Keratinocyte (primary cell): Measurements from ENCODE around the gene NPC2. TPM values are rescaled to one million over a fixed set of nuclear protein-coding genes. Genes with fewer than 3 reads are reported as not detected.

ENCODE experiments used
- DNase-seq: peaks from one replicate; pipeline ENCODE4 v3.0.0-alpha.2; 2011; ENCODE audit warnings: low read depth, missing footprints, low spot score
- FAIRE-seq: peaks from 2 replicates; lab custom pipeline; 2011; peaks lifted over from hg19 to GRCh38; lab: Jason Lieb, UNC
- H2AFZ ChIP-seq: 2 replicates; pipeline ENCODE4 v1.6.0; 2012; ENCODE audit warnings: low read length, control low read depth, inconsistent platforms; ENCODE audit not compliant: control insufficient read depth
- H3K27ac ChIP-seq: 2 replicates; pipeline ENCODE4 v1.5.1; 2011; ENCODE audit warnings: low read length; ENCODE audit not compliant: control insufficient read depth, insufficient read depth
- H3K27me3 ChIP-seq: 3 replicates; pipeline ENCODE4 v1.6.0; 2011; ENCODE audit warnings: low read length; ENCODE audit not compliant: control insufficient read depth, insufficient read depth; ENCODE audit errors: extremely low read depth
- H3K36me3 ChIP-seq, 2 experiments: 2 replicates in 1 of 2; 3 replicates in 1 of 2; pipeline ENCODE4 v1.5.1; 2011; ENCODE audit warnings: low read length in 2 of 2, mild to moderate bottlenecking in 1 of 2; ENCODE audit not compliant: control insufficient read depth in 2 of 2, insufficient read depth in 2 of 2; ENCODE audit errors: extremely low read depth in 1 of 2
- H3K4me1 ChIP-seq: 3 replicates; pipeline ENCODE4 v1.5.1; 2011; ENCODE audit warnings: low read length; ENCODE audit not compliant: control insufficient read depth, insufficient read depth; ENCODE audit errors: extremely low read depth
- H3K4me2 ChIP-seq: 3 replicates; pipeline ENCODE4 v1.6.0; 2011; ENCODE audit warnings: low read depth, low read length; ENCODE audit not compliant: control insufficient read depth, insufficient read depth; ENCODE audit errors: extremely low read depth
- H3K4me3 ChIP-seq, 3 experiments: fragments of 200-600 bp in 1 of 3; sonication (generic) in 1 of 3; 2 replicates in 2 of 3; 3 replicates in 1 of 3; pipeline ENCODE4 v1.5.1; 2011 to 2016; ENCODE audit warnings: low read length in 3 of 3, mild to moderate bottlenecking in 3 of 3, control low read depth in 2 of 3, inconsistent platforms in 1 of 3, low read depth in 1 of 3, mixed read lengths in 1 of 3, mixed run types in 1 of 3, moderate library complexity in 1 of 3; ENCODE audit not compliant: control insufficient read depth in 2 of 3, insufficient read depth in 2 of 3; ENCODE audit errors: extremely low read depth in 1 of 3
- H3K79me2 ChIP-seq: 2 replicates; pipeline ENCODE4 v1.6.0; 2012; ENCODE audit warnings: low read length; ENCODE audit not compliant: control insufficient read depth, insufficient read depth
- H3K9ac ChIP-seq: 3 replicates; pipeline ENCODE4 v1.6.0; 2011; ENCODE audit warnings: low read length; ENCODE audit not compliant: control insufficient read depth, insufficient read depth; ENCODE audit errors: extremely low read depth
- H3K9me1 ChIP-seq: 3 replicates; pipeline ENCODE4 v1.6.0; 2011; ENCODE audit warnings: low read length; ENCODE audit not compliant: control insufficient read depth, insufficient read depth; ENCODE audit errors: extremely low read depth
- H3K9me3 ChIP-seq: 2 replicates; pipeline ENCODE4 v1.5.1; 2012; ENCODE audit warnings: low read depth, low read length; ENCODE audit not compliant: control insufficient read depth
- H4K20me1 ChIP-seq: 3 replicates; pipeline ENCODE4 v1.6.0; 2011; ENCODE audit warnings: low read length; ENCODE audit not compliant: control insufficient read depth, insufficient read depth; ENCODE audit errors: extremely low read depth
- EZH2 ChIP-seq: IDR thresholded peaks from one replicate; pipeline ENCODE4 v1.6.1; 2012; ENCODE audit warnings: inconsistent platforms, mild to moderate bottlenecking, low read length, moderate library complexity
- dilution Hi-C: fragments of 300-500 bp; cut with MboI; formaldehyde crosslinking; loops from one replicate; pipeline ENCODE4 v1.7.0; 2020; ENCODE audit warnings: low sequenced_read_pairs; ENCODE audit not compliant: extremely low pct_ligation_motif_present
- polyA plus RNA-seq, 5 experiments: library from polyadenylated mRNA; depleted of rRNA in 3 of 5; stranded (reverse) in 3 of 5; stranded (forward) in 1 of 5; unstranded in 1 of 5; fragments of >200 nt; gene quantifications; 1 replicate in 1 of 5; 2 replicates in 3 of 5; 3 replicates in 1 of 5; pipeline versions ENCODE4 v1.2.1 to v1.2.3, GENCODE V29; 2011 to 2012; ENCODE audit warnings: missing spikeins in 2 of 5, low read depth in 1 of 5, low replicate concordance in 1 of 5
- TF ChIP-seq, protein P1 (sequence below), 3 experiments: IDR thresholded peaks in 1 of 3; conservative IDR thresholded peaks in 1 of 3; optimal IDR thresholded peaks in 1 of 3; 2 replicates in 2 of 3; 3 replicates in 1 of 3; pipeline versions ENCODE3 to v1.5.1; 2011; ENCODE audit warnings: low read length in 3 of 3, mild to moderate bottlenecking in 3 of 3, moderate library complexity in 2 of 3, control low read depth in 1 of 3, inconsistent platforms in 1 of 3; ENCODE audit not compliant: insufficient read depth in 2 of 3; ENCODE audit errors: extremely low read depth in 1 of 3

NPC2 gene
- polyA plus RNA-seq, 1 donor (not counting 4 experiments of a cell fraction or from before 2014, with no cell fraction given) = 221 TPM

GRCh38 chr14:74483321-74483720 is 9.8 kb downstream of the NPC2 start:
- H3K9ac ChIP-seq = no peak overlapping the region
- no peak for TF ChIP-seq EZH2
- TF ChIP-seq, protein P1, sequence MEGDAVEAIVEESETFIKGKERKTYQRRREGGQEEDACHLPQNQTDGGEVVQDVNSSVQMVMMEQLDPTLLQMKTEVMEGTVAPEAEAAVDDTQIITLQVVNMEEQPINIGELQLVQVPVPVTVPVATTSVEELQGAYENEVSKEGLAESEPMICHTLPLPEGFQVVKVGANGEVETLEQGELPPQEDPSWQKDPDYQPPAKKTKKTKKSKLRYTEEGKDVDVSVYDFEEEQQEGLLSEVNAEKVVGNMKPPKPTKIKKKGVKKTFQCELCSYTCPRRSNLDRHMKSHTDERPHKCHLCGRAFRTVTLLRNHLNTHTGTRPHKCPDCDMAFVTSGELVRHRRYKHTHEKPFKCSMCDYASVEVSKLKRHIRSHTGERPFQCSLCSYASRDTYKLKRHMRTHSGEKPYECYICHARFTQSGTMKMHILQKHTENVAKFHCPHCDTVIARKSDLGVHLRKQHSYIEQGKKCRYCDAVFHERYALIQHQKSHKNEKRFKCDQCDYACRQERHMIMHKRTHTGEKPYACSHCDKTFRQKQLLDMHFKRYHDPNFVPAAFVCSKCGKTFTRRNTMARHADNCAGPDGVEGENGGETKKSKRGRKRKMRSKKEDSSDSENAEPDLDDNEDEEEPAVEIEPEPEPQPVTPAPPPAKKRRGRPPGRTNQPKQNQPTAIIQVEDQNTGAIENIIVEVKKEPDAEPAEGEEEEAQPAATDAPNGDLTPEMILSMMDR (optimal IDR thresholded peaks at IDR 0.05 in 1 of 3, IDR thresholded peaks at IDR 0.05 in 1 of 3, conservative IDR thresholded peaks at IDR 0.05 in 1 of 3; ENCODE audit: extremely low read depth in 1 of 3, insufficient read depth in 2 of 3, low read length in 3 of 3) = no peak
- no peaks in the 10 kb centered on the region for H3K27me3 ChIP-seq
- peaks cover 37 to 40% of the 10 kb centered on the region in 2 experiments for H3K36me3 ChIP-seq
- H3K9me3 ChIP-seq = no peaks in the 10 kb centered on the region
- FAIRE-seq (no peak), DNase-seq (no peak)
- no peak overlapping the region for H3K4me2 ChIP-seq
- H3K4me1 ChIP-seq = peaks cover 4% of the 10 kb centered on the region
- no peak overlapping the region for H3K4me3 ChIP-seq
- H4K20me1 ChIP-seq = no peaks in the 10 kb centered on the region
- H3K27ac ChIP-seq = no peak overlapping the region
- peaks cover 12% of the 10 kb centered on the region for H3K79me2 ChIP-seq
- dilution Hi-C loops = no loop called here
- H3K9me1 ChIP-seq = no peaks in the 10 kb centered on the region
- H2AFZ ChIP-seq = no peak overlapping the region

DNA sequence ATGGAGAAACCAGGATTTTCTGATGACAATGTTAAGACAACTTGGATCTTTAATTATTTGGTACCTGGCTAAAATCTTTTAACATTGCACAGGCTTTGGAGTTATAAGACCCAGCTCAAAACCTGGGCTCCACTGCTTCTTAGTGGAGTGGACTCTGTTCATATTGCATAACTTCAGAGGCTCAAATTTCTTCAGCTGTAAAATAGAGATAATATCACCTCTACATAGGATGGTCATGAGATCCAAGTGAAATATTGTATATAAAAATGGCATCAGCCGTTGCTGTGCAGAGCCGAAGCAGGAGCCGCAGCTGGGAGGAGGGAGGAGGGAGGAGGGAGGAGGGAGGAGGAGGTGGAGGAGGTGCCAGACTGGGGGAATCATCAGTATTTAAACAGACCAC is 10.5 kb downstream of the NPC2 start:
- no peak overlapping the region for H3K27ac ChIP-seq
- H3K36me3 ChIP-seq = peaks cover 39% of the 10 kb centered on the region in 2 experiments
- no peaks in the 10 kb centered on the region for H3K27me3 ChIP-seq
- H3K4me1 ChIP-seq = peaks cover 4% of the 10 kb centered on the region
- no peak overlapping the region for H2AFZ ChIP-seq
- dilution Hi-C loops = no loop called here
- DNase-seq (no peak), FAIRE-seq (no peak)
- no peaks in the 10 kb centered on the region for H4K20me1 ChIP-seq
- no peaks in the 10 kb centered on the region for H3K9me1 ChIP-seq
- no peak overlapping the region for H3K9ac ChIP-seq
- H3K9me3 ChIP-seq = no peaks in the 10 kb centered on the region
- H3K79me2 ChIP-seq = peaks cover 8% of the 10 kb centered on the region
- no peak overlapping the region for H3K4me3 ChIP-seq
- H3K4me2 ChIP-seq = no peak overlapping the region
- TF ChIP-seq EZH2 = no peak
- TF ChIP-seq, protein P1 (optimal IDR thresholded peaks at IDR 0.05 in 1 of 3, IDR thresholded peaks at IDR 0.05 in 1 of 3, conservative IDR thresholded peaks at IDR 0.05 in 1 of 3; ENCODE audit: extremely low read depth in 1 of 3, insufficient read depth in 2 of 3, low read length in 3 of 3) = no peak
